H1 (cell line): ENCODE data around the gene ZFR. TPM values are rescaled to one million over a fixed set of nuclear protein-coding genes. Genes with fewer than 3 reads are reported as not detected.
A peak's percentile ranks its signal among the peaks of the same experiment; 100 is the strongest.

Source experiments
- HDAC2 ChIP-seq, 2 experiments: fragments of 300-600 bp in 1 of 2; sonication (generic) in 1 of 2; IDR thresholded peaks; 2 replicates each; pipeline ENCODE4 v1.6.1; 2011 to 2012; ENCODE audit warnings: low read depth in 2 of 2, low read length in 2 of 2, mild to moderate bottlenecking in 2 of 2, moderate library complexity in 2 of 2, borderline replicate concordance in 1 of 2, inconsistent platforms in 1 of 2
- YY1 ChIP-seq: IDR thresholded peaks from 2 replicates; pipeline ENCODE4 v1.6.1; 2011; ENCODE audit warnings: low read depth, mild to moderate bottlenecking, low read length
- polyA plus RNA-seq, 7 experiments: library from polyadenylated mRNA; depleted of rRNA in 3 of 7; stranded (reverse) in 5 of 7; unstranded in 2 of 7; fragments of >200 nt in 5 of 7; fragments of 200-250 nt in 2 of 7; gene quantifications; 1 replicate in 5 of 7; 2 replicates in 1 of 7; 4 replicates in 1 of 7; pipeline versions ENCODE4 v1.2.1 to v1.2.3, GENCODE V29; 2011 to 2013; ENCODE audit warnings: missing spikeins in 2 of 7, mixed read lengths in 2 of 7
- total RNA-seq: library from RNA; stranded (reverse); fragmentation: NEBNext Ultra II Directional; extraction: Animal tissue kit (Norgen Biotek cat#: 25700); gene quantifications from 2 replicates; pipeline ENCODE4 v1.2.1, GENCODE V29; 2021
- TF ChIP-seq, protein P1 (sequence below), 3 experiments: IDR thresholded peaks; 1 replicate in 2 of 3; 2 replicates in 1 of 3; pipeline versions ENCODE4 v1.5.1 to v1.6.1; 2011; ENCODE audit warnings: low read length in 3 of 3, mild to moderate bottlenecking in 3 of 3, inconsistent platforms in 2 of 3, low read depth in 1 of 3, moderate library complexity in 1 of 3; ENCODE audit not compliant: insufficient read depth in 1 of 3; ENCODE audit errors: control extremely low read depth in 1 of 3

Gene ZFR
- total and polyA plus RNA-seq, 2 of the 8 experiments (the other 6 are each of a cell fraction or from before 2014, with no cell fraction given): 68.8 to 92.7 TPM

- TF ChIP-seq, protein P1, sequence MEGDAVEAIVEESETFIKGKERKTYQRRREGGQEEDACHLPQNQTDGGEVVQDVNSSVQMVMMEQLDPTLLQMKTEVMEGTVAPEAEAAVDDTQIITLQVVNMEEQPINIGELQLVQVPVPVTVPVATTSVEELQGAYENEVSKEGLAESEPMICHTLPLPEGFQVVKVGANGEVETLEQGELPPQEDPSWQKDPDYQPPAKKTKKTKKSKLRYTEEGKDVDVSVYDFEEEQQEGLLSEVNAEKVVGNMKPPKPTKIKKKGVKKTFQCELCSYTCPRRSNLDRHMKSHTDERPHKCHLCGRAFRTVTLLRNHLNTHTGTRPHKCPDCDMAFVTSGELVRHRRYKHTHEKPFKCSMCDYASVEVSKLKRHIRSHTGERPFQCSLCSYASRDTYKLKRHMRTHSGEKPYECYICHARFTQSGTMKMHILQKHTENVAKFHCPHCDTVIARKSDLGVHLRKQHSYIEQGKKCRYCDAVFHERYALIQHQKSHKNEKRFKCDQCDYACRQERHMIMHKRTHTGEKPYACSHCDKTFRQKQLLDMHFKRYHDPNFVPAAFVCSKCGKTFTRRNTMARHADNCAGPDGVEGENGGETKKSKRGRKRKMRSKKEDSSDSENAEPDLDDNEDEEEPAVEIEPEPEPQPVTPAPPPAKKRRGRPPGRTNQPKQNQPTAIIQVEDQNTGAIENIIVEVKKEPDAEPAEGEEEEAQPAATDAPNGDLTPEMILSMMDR (IDR thresholded peaks at IDR 0.05; ENCODE audit: control extremely low read depth in 1 of 3, insufficient read depth in 1 of 3, low read depth in 1 of 3, low read length in 3 of 3): peak; percentile 32 to 66 (median 52)
- no peak for TF ChIP-seq HDAC2 (IDR thresholded peaks at IDR 0.05; ENCODE audit: borderline replicate concordance in 1 of 2, low read depth in 2 of 2, low read length in 2 of 2)
- 0 out of 2 replicates have a peak, but pooled peaks have one; percentile 33 for TF ChIP-seq YY1
These were observed 125.1 kb downstream of the ZFR start (continued) for GRCh38 chr5:32319392-32319791.
